ENCODE results near the gene AKAP8.

GRCh38 chr19:15427350-15427700 lies 47.7 kb upstream of the AKAP8 start:
- TF ChIP-seq, protein P1, sequence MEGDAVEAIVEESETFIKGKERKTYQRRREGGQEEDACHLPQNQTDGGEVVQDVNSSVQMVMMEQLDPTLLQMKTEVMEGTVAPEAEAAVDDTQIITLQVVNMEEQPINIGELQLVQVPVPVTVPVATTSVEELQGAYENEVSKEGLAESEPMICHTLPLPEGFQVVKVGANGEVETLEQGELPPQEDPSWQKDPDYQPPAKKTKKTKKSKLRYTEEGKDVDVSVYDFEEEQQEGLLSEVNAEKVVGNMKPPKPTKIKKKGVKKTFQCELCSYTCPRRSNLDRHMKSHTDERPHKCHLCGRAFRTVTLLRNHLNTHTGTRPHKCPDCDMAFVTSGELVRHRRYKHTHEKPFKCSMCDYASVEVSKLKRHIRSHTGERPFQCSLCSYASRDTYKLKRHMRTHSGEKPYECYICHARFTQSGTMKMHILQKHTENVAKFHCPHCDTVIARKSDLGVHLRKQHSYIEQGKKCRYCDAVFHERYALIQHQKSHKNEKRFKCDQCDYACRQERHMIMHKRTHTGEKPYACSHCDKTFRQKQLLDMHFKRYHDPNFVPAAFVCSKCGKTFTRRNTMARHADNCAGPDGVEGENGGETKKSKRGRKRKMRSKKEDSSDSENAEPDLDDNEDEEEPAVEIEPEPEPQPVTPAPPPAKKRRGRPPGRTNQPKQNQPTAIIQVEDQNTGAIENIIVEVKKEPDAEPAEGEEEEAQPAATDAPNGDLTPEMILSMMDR (IDR thresholded peaks at IDR 0.05): no peak
- no peak for TF ChIP-seq POLR2A (IDR thresholded peaks at IDR 0.05)

Data from ovary (tissue), 3 donors.